ENCODE measurements around the gene CRACR2B.

Gene CRACR2B

DNA sequence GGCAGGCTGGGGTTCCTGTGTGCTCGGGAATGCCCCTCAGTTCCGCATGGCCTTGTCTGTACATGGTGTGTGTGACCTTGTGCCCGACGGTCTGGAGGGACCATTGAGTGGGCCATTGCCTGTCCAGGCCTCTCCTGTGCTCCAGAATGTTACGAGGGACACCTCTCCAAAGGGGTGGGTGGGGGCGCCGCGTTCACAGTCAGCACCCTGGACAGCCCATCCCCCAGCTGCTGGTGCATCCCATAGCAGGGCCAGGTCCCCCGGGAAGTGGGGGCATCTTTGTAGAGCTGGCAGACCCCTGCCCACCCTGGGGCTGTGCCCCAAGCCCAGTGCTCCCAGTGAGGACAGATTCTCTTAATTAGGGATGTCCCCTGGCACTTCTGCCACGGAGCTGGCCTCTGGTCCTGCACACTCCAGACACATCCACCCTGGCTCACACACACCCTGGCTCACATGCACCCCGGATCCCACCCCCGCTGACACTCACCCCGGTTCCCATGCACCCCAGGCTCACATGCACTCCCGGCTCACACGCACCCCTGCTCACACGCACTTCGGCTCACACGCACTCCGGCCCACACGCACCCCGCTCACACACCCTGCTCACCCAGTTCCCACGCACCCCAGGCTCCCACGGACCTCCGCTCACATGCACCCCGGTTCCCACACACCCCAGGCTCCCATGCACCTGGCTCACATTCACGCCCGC lies 30.5 kb downstream of the CRACR2B start:
- H3K4me2 ChIP-seq (ENCODE audit: low read depth, low read length), result no peak overlapping the region
- H3K9me2 ChIP-seq (replicated peaks; ENCODE audit: insufficient read depth, low read length), result no peaks in the 10 kb centered on the region
- H2AFZ ChIP-seq (ENCODE audit: low read length), result no peak overlapping the region
- H3K27ac ChIP-seq (ENCODE audit: low read length), result no peak overlapping the region
- H3K9ac ChIP-seq (ENCODE audit: low read length), result no peak overlapping the region
- no peaks in the 10 kb centered on the region for H3K4me1 ChIP-seq (ENCODE audit: low read length)
- no peak overlapping the region for H3K4me3 ChIP-seq (ENCODE audit: low read length)
- H4K20me1 ChIP-seq (ENCODE audit: insufficient read depth, low read length), result no peaks in the 10 kb centered on the region
- DNase-seq, result no peak
- no peaks in the 10 kb centered on the region for H3K79me2 ChIP-seq (ENCODE audit: low read length)
- H3K9me3 ChIP-seq (replicated peaks; ENCODE audit: insufficient read depth, low read length), result no peaks in the 10 kb centered on the region
- peaks cover 77% of the 10 kb centered on the region for H3K27me3 ChIP-seq (replicated peaks; ENCODE audit: insufficient read depth, low read length)
- no peak for TF ChIP-seq EZH2 (optimal IDR thresholded peaks at IDR 0.05; ENCODE audit: low read depth, low read length)
- TF ChIP-seq, protein P1, sequence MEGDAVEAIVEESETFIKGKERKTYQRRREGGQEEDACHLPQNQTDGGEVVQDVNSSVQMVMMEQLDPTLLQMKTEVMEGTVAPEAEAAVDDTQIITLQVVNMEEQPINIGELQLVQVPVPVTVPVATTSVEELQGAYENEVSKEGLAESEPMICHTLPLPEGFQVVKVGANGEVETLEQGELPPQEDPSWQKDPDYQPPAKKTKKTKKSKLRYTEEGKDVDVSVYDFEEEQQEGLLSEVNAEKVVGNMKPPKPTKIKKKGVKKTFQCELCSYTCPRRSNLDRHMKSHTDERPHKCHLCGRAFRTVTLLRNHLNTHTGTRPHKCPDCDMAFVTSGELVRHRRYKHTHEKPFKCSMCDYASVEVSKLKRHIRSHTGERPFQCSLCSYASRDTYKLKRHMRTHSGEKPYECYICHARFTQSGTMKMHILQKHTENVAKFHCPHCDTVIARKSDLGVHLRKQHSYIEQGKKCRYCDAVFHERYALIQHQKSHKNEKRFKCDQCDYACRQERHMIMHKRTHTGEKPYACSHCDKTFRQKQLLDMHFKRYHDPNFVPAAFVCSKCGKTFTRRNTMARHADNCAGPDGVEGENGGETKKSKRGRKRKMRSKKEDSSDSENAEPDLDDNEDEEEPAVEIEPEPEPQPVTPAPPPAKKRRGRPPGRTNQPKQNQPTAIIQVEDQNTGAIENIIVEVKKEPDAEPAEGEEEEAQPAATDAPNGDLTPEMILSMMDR (IDR thresholded peaks at IDR 0.05; ENCODE audit: low read length), result no peak
- no peak for TF ChIP-seq EZH2phosphoT487 (IDR thresholded peaks at IDR 0.05; ENCODE audit: low read length)
- no peaks in the 10 kb centered on the region for H3K36me3 ChIP-seq (replicated peaks; ENCODE audit: insufficient read depth, low read length)
- H3F3A ChIP-seq (ENCODE audit: insufficient read depth, low read length), result no peaks in the 10 kb centered on the region

GRCh38 chr11:858762-859339 lies 31.1 kb downstream of the CRACR2B start:
- Histone ChIP-seq H3F3A (ENCODE audit: insufficient read depth, low read length) (no peaks in the 10 kb centered on the region), H3K27me3 (replicated peaks; ENCODE audit: insufficient read depth, low read length) (peaks cover 76% of the 10 kb centered on the region), H4K20me1 (ENCODE audit: insufficient read depth, low read length) (no peaks in the 10 kb centered on the region), H2AFZ (ENCODE audit: low read length) (no peak overlapping the region), H3K79me2 (ENCODE audit: low read length) (no peaks in the 10 kb centered on the region), H3K4me1 (ENCODE audit: low read length) (no peaks in the 10 kb centered on the region), H3K9ac (ENCODE audit: low read length) (no peak overlapping the region), H3K27ac (ENCODE audit: low read length) (no peak overlapping the region), H3K4me3 (ENCODE audit: low read length) (no peak overlapping the region), H3K4me2 (ENCODE audit: low read depth, low read length) (no peak overlapping the region), H3K9me3 (replicated peaks; ENCODE audit: insufficient read depth, low read length) (no peaks in the 10 kb centered on the region), H3K36me3 (replicated peaks; ENCODE audit: insufficient read depth, low read length) (no peaks in the 10 kb centered on the region), H3K9me2 (replicated peaks; ENCODE audit: insufficient read depth, low read length) (no peaks in the 10 kb centered on the region)
- DNase-seq, result no peak
- no peak for TF ChIP-seq EZH2 (optimal IDR thresholded peaks at IDR 0.05; ENCODE audit: low read depth, low read length)
- TF ChIP-seq, protein P1 (IDR thresholded peaks at IDR 0.05; ENCODE audit: low read length), result no peak
- no peak for TF ChIP-seq EZH2phosphoT487 (IDR thresholded peaks at IDR 0.05; ENCODE audit: low read length)

DNA sequence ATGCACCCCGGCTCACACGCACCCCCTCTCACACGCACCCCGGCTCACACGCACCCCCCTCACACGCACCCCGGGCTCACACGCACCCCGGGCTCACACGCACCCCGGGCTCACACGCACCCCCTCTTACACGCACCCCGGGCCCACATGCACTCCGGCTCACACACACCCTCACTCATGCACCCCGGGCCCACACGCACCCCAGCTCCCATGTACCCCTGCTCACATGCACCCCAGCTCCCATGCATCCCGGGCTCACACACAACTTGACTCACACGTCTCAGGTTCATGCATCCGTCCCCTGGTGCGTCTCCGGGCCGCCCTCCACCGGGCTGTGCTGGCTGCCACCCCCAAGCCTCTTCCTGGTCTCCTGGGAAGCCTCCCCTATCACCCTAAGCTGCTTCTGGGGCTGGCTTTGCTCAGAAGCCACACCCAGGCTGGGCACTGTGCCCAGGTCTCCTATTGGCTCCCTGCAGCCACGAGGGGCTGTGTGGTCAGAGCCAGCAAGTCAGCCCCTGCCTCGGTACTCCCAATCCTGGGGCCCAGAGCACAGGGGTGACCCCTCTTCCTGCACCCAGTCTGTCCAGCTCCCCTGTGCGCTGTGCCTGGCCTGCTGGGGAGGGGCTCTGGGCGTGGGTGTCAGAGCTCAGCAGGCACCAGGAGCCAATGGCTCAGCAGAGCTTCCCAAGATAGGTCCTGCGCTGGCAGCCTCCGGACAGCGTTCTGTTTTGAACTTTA lies 31.8 kb downstream of the CRACR2B start:
- H3K27ac ChIP-seq (ENCODE audit: low read length), result no peak overlapping the region
- no peak for DNase-seq
- peaks cover 69% of the 10 kb centered on the region for H3K27me3 ChIP-seq (replicated peaks; ENCODE audit: insufficient read depth, low read length)
- H2AFZ ChIP-seq (ENCODE audit: low read length), result no peak overlapping the region
- TF ChIP-seq EZH2 (optimal IDR thresholded peaks at IDR 0.05; ENCODE audit: low read depth, low read length) (no peak), EZH2phosphoT487 (IDR thresholded peaks at IDR 0.05; ENCODE audit: low read length) (no peak)
- TF ChIP-seq, protein P1 (IDR thresholded peaks at IDR 0.05; ENCODE audit: low read length), result no peak
- no peaks in the 10 kb centered on the region for H3K9me2 ChIP-seq (replicated peaks; ENCODE audit: insufficient read depth, low read length)
- H3K4me2 ChIP-seq (ENCODE audit: low read depth, low read length), result no peak overlapping the region
- H3K36me3 ChIP-seq (replicated peaks; ENCODE audit: insufficient read depth, low read length), result no peaks in the 10 kb centered on the region
- H3K9ac ChIP-seq (ENCODE audit: low read length), result no peak overlapping the region
- H3K4me3 ChIP-seq (ENCODE audit: low read length), result no peak overlapping the region
- H3K9me3 ChIP-seq (replicated peaks; ENCODE audit: insufficient read depth, low read length), result no peaks in the 10 kb centered on the region
- no peaks in the 10 kb centered on the region for H3K4me1 ChIP-seq (ENCODE audit: low read length)
- H3K79me2 ChIP-seq (ENCODE audit: low read length), result no peaks in the 10 kb centered on the region
- no peaks in the 10 kb centered on the region for H4K20me1 ChIP-seq (ENCODE audit: insufficient read depth, low read length)
- no peaks in the 10 kb centered on the region for H3F3A ChIP-seq (ENCODE audit: insufficient read depth, low read length)
